ENCODE measurements around the gene OAS1. TPM values are rescaled to one million over a fixed set of nuclear protein-coding genes. Genes with fewer than 3 reads are reported as not detected.

The OAS1 gene
- total RNA-seq, 2 experiments from 2014 or later, result 2.6 to 3.4 TPM

DNA sequence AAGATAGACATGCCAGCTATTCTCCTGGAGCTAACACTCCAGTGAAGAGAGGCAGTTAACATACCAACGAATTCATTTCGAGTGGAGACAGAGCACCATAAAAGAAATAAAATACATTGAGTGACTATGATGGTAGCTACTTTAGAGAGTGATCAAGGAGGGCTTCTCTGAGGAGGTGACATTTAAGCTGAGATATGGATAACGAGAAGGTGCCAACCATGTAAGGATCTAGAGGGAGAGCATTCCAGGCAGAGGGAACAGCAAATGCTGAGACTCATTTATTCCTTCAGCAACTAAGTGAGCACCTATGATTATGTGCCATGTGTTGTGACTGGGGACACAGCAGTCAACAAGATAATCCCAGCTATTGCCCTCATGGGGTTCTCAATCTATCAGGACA, 28.3 kb upstream of the OAS1 start:
- intact Hi-C loops (cut with DNase I, micrococcal nuclease), result no loop called here
- CTCF ChIA-PET, result no interaction called here
- Mint-ChIP-seq H3K27ac (no peak overlapping the region), H3K4me3 (no peak overlapping the region), H3K27me3 (peaks cover 54% of the 10 kb centered on the region), H3K9me3 (no peaks in the 10 kb centered on the region), H3K36me3 (ENCODE audit: low read depth) (no peaks in the 10 kb centered on the region), H3K4me1 (ENCODE audit: low read depth) (no peaks in the 10 kb centered on the region)
- DNase-seq (no peak), ATAC-seq (ENCODE audit: poor library complexity) (no peak)
- Histone ChIP-seq H3K4me3 (ENCODE audit: low read length) (no peak overlapping the region), H3K9me3 (ENCODE audit: control insufficient read depth in 1 of 2, insufficient read depth in 1 of 2, low read length in 2 of 2) (peaks cover 0 to 3% of the 10 kb centered on the region in 2 experiments), H3K27me3 (ENCODE audit: control insufficient read depth in 1 of 2, insufficient read depth in 2 of 2, low read length in 2 of 2) (peaks cover 40 to 57% of the 10 kb centered on the region in 2 experiments), H3K27ac (ENCODE audit: low read depth in 1 of 2, low read length in 2 of 2) (no peak overlapping the region), H3K4me1 (ENCODE audit: insufficient read depth, low read length) (no peaks in the 10 kb centered on the region), H3K36me3 (ENCODE audit: insufficient read depth, low read length) (no peaks in the 10 kb centered on the region)
- TF ChIP-seq, protein P1, sequence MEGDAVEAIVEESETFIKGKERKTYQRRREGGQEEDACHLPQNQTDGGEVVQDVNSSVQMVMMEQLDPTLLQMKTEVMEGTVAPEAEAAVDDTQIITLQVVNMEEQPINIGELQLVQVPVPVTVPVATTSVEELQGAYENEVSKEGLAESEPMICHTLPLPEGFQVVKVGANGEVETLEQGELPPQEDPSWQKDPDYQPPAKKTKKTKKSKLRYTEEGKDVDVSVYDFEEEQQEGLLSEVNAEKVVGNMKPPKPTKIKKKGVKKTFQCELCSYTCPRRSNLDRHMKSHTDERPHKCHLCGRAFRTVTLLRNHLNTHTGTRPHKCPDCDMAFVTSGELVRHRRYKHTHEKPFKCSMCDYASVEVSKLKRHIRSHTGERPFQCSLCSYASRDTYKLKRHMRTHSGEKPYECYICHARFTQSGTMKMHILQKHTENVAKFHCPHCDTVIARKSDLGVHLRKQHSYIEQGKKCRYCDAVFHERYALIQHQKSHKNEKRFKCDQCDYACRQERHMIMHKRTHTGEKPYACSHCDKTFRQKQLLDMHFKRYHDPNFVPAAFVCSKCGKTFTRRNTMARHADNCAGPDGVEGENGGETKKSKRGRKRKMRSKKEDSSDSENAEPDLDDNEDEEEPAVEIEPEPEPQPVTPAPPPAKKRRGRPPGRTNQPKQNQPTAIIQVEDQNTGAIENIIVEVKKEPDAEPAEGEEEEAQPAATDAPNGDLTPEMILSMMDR (IDR thresholded peaks at IDR 0.05), result no peak
- POLR2A ChIA-PET, result no interaction called here

- peaks cover 36 to 51% of the 10 kb centered on the region in 2 experiments for H3K27me3 ChIP-seq (ENCODE audit: control insufficient read depth in 1 of 2, insufficient read depth in 2 of 2, low read length in 2 of 2)
- no peak overlapping the region for H3K4me3 ChIP-seq (ENCODE audit: low read length)
- peaks cover 0 to 3% of the 10 kb centered on the region in 2 experiments for H3K9me3 ChIP-seq (ENCODE audit: control insufficient read depth in 1 of 2, insufficient read depth in 1 of 2, low read length in 2 of 2)
- no peaks in the 10 kb centered on the region for H3K36me3 ChIP-seq (ENCODE audit: insufficient read depth, low read length)
- DNase-seq (no peak), ATAC-seq (ENCODE audit: poor library complexity) (no peak)
- TF ChIP-seq, protein P1 (IDR thresholded peaks at IDR 0.05), result no peak
- no peak overlapping the region for H3K27ac ChIP-seq (ENCODE audit: low read depth in 1 of 2, low read length in 2 of 2)
- no peak overlapping the region for H3K4me3 Mint-ChIP-seq
- H3K27ac Mint-ChIP-seq, result no peak overlapping the region
- intact Hi-C loops (cut with DNase I, micrococcal nuclease), result no loop called here
- POLR2A ChIA-PET, result no interaction called here
- no peaks in the 10 kb centered on the region for H3K9me3 Mint-ChIP-seq
- no peaks in the 10 kb centered on the region for H3K36me3 Mint-ChIP-seq (ENCODE audit: low read depth)
- H3K4me1 Mint-ChIP-seq (ENCODE audit: low read depth), result no peaks in the 10 kb centered on the region
- no peaks in the 10 kb centered on the region for H3K4me1 ChIP-seq (ENCODE audit: insufficient read depth, low read length)
- CTCF ChIA-PET, result no interaction called here
- H3K27me3 Mint-ChIP-seq, result peaks cover 47% of the 10 kb centered on the region
Measured at GRCh38 chr12:112879191-112879705, 27.5 kb upstream of the OAS1 start.

GRCh38 chr12:112881602-112882001, 25.2 kb upstream of the OAS1 start:
- no peaks in the 10 kb centered on the region for H3K36me3 ChIP-seq (ENCODE audit: insufficient read depth, low read length)
- ATAC-seq (ENCODE audit: poor library complexity), result no peak
- no peak for DNase-seq
- peaks cover 19 to 29% of the 10 kb centered on the region in 2 experiments for H3K27me3 ChIP-seq (ENCODE audit: control insufficient read depth in 1 of 2, insufficient read depth in 2 of 2, low read length in 2 of 2)
- TF ChIP-seq, protein P1 (IDR thresholded peaks at IDR 0.05), result no peak
- intact Hi-C loops (cut with DNase I, micrococcal nuclease), result no loop called here
- no peaks in the 10 kb centered on the region for H3K4me1 ChIP-seq (ENCODE audit: insufficient read depth, low read length)
- H3K9me3 ChIP-seq (ENCODE audit: control insufficient read depth in 1 of 2, insufficient read depth in 1 of 2, low read length in 2 of 2), result no peaks in the 10 kb centered on the region
- no peak overlapping the region for H3K4me3 Mint-ChIP-seq
- peaks cover 35% of the 10 kb centered on the region for H3K27me3 Mint-ChIP-seq
- H3K36me3 Mint-ChIP-seq (ENCODE audit: low read depth), result no peaks in the 10 kb centered on the region
- H3K4me3 ChIP-seq (ENCODE audit: low read length), result no peak overlapping the region
- no peak overlapping the region for H3K27ac ChIP-seq (ENCODE audit: low read depth in 1 of 2, low read length in 2 of 2)
- ChIA-PET POLR2A (no interaction called here), CTCF (no interaction called here)
- no peaks in the 10 kb centered on the region for H3K4me1 Mint-ChIP-seq (ENCODE audit: low read depth)
- no peaks in the 10 kb centered on the region for H3K9me3 Mint-ChIP-seq
- H3K27ac Mint-ChIP-seq, result no peak overlapping the region

Data from CD4-positive, alpha-beta T cell (primary cell).